NT2/D1 (cell line): ENCODE measurements around the gene KRT15.

Experiments
- DNase-seq: peaks from one replicate; pipeline ENCODE4 v3.0.0-alpha.2; 2011; ENCODE audit warnings: low read depth, low spot score
- H3K27me3 ChIP-seq: 2 replicates; pipeline ENCODE4 v1.6.0; 2011; ENCODE audit warnings: mild to moderate bottlenecking; ENCODE audit not compliant: insufficient read length, insufficient read depth
- H3K36me3 ChIP-seq: 2 replicates; pipeline ENCODE4 v1.6.1; 2011; ENCODE audit warnings: mild to moderate bottlenecking, low read length, mixed read lengths; ENCODE audit not compliant: insufficient read depth, insufficient read length
- H3K4me1 ChIP-seq: 2 replicates; pipeline ENCODE4 v1.5.1; 2011; ENCODE audit not compliant: insufficient read depth, insufficient read length
- H3K4me3 ChIP-seq: 2 replicates; pipeline ENCODE4 v1.5.1; 2011; ENCODE audit warnings: low read depth; ENCODE audit not compliant: insufficient read length
- H3K9ac ChIP-seq: 2 replicates; pipeline ENCODE4 v1.6.0; 2011; ENCODE audit warnings: low read depth; ENCODE audit not compliant: insufficient read length
- H3K9me3 ChIP-seq: 2 replicates; pipeline ENCODE4 v1.5.1; 2011; ENCODE audit warnings: mild to moderate bottlenecking, low read length; ENCODE audit not compliant: insufficient read depth
- SUZ12 ChIP-seq: IDR thresholded peaks from 2 replicates; pipeline ENCODE4 v1.6.1; 2011; ENCODE audit not compliant: insufficient read length, insufficient read depth; ENCODE audit errors: extremely low read depth
- YY1 ChIP-seq: IDR thresholded peaks from 2 replicates; pipeline ENCODE4 v1.6.1; 2011; ENCODE audit not compliant: insufficient read length, insufficient read depth
- ZNF274 ChIP-seq: IDR thresholded peaks from 2 replicates; pipeline ENCODE4 v1.6.1; 2011; ENCODE audit warnings: mild to moderate bottlenecking, low read depth, low read length

The KRT15 gene

GRCh38 chr17:41510251-41511065, 8.2 kb downstream of the KRT15 start:
- no peak overlapping the region for H3K9ac ChIP-seq

GRCh38 chr17:41507315-41507880, 11.3 kb downstream of the KRT15 start:
- DNase-seq = no peak
- no peaks in the 10 kb centered on the region for H3K27me3 ChIP-seq
- H3K4me3 ChIP-seq = no peak overlapping the region
- H3K9ac ChIP-seq = no peak overlapping the region
- TF ChIP-seq YY1 (no peak), ZNF274 (no peak), SUZ12 (no peak)
- H3K9me3 ChIP-seq = no peaks in the 10 kb centered on the region
- H3K36me3 ChIP-seq = no peaks in the 10 kb centered on the region
- peaks cover 9% of the 10 kb centered on the region for H3K4me1 ChIP-seq

More at GRCh38 chr17:41510251-41511065, 8.2 kb downstream of the KRT15 start:
- no peak for TF ChIP-seq YY1
- no peak for TF ChIP-seq SUZ12
- no peak for TF ChIP-seq ZNF274
- DNase-seq = no peak
- no peaks in the 10 kb centered on the region for H3K36me3 ChIP-seq
- H3K27me3 ChIP-seq = no peaks in the 10 kb centered on the region
- no peak overlapping the region for H3K4me3 ChIP-seq
- no peaks in the 10 kb centered on the region for H3K9me3 ChIP-seq
- peaks cover 9% of the 10 kb centered on the region for H3K4me1 ChIP-seq

DNA sequence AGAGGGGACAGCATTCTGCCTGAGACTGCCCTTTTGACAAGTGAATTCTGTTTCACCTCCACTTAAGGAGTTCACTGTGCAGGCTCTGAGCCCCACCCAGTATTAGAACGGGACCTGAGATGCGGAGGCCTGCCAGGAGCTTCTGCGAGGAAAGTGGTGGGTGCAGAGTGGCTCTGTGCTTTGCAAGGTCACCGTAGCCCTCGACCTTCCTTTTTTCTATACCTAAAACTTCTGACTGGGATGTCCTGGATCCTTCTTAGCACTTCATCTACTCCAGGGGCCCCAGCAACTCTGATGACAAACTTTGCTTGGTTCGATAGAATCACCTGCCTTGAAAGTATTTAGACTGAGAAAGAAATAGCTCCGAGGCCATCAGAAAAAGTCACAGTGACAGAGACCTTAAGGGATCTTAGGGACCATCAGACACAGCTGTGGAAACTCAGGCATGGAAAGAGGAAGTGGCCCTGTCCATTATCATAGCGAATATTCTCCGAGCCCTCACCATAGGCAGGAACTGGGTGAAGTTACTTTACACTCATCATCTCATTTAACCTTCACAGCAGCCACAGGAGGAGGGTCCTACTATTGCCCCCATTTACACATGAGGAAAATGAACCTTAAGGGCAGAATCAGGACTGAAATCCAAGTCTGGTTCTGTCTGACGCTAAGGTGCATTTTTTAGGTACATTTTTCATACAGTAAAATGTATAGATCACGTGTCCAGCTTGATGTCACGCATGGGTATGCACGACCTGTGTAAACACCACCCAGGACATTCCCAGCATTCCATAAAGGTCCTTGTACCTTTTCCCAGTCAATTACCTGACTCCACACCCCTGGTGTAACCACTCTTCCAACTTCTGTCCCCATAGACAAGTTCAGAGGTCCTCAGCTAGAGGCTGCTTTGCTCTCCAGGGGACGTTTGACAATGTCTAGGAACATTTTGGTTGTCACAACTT, 12.6 kb downstream of the KRT15 start:
- TF ChIP-seq YY1 (no peak), SUZ12 (no peak), ZNF274 (no peak)
- no peaks in the 10 kb centered on the region for H3K27me3 ChIP-seq
- H3K4me3 ChIP-seq = no peak overlapping the region
- H3K4me1 ChIP-seq = peaks cover 13% of the 10 kb centered on the region
- H3K9me3 ChIP-seq = no peaks in the 10 kb centered on the region
- no peaks in the 10 kb centered on the region for H3K36me3 ChIP-seq
- no peak overlapping the region for H3K9ac ChIP-seq
- no peak for DNase-seq

DNA sequence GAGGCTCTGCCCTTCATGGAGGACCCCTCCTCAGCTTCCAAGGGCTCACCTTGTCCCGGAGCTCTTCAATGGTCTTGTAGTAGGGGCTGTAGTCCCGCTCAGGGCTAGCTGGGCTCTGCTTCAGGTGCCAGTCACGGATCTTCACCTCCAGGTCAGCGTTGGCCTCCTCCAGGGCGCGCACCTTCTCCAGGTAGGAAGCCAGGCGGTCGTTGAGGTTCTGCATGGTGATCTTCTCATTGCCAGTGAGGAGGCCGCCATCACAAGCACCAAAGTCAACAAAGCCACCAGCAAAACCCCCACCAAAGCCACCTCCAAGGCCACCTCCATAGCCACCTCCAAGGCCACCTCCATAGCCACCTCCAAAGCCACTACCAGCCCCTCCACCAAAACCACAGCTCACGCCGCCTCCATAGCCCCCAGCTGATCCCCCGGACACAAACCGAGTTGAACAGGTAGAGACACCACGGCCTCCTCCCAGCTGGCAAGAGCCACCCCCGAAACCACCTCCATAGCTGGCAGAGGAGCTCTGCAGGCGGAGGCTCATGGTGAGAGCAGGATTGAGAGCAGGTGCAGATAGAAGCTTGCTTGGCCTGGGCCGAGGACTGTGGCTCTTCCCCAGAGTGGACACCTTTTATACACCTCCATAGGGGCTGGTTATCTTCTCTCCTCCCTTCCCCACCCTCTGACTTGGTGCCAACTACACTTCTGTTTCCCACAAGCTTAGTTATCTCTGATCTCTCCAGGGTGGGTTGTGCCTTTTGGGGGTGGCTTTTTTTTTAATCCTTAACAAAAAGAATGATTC, 13.5 kb downstream of the KRT15 start, which contains the start of gene KRT13:
Gene KRT13, minus strand, starts transcription at position 606 of the 802 bp plus-strand sequence. Its CDS starts 62 bp downstream, at position 544.
- H3K4me1 ChIP-seq = peaks cover 17% of the 10 kb centered on the region
- H3K9me3 ChIP-seq = no peaks in the 10 kb centered on the region
- no peak within 1 kb of the TSS for H3K4me3 ChIP-seq
- H3K36me3 ChIP-seq = no peaks in the 10 kb centered on the region
- DNase-seq = no peak
- no peaks in the 10 kb centered on the region for H3K27me3 ChIP-seq
- no peak for TF ChIP-seq ZNF274
- TF ChIP-seq SUZ12 = no peak
- TF ChIP-seq YY1 = no peak
- H3K9ac ChIP-seq = no peak within 1 kb of the TSS

- DNase-seq = no peak
- Histone ChIP-seq H3K36me3 (no peaks in the 10 kb centered on the region), H3K4me1 (peaks cover 22% of the 10 kb centered on the region), H3K9ac (no peak overlapping the region), H3K4me3 (no peak overlapping the region), H3K27me3 (peaks cover 2% of the 10 kb centered on the region), H3K9me3 (no peaks in the 10 kb centered on the region)
- TF ChIP-seq YY1 (no peak), SUZ12 (no peak), ZNF274 (no peak)
Observed at GRCh38 chr17:41504246-41504977, 14.3 kb downstream of the KRT15 start.

DNA sequence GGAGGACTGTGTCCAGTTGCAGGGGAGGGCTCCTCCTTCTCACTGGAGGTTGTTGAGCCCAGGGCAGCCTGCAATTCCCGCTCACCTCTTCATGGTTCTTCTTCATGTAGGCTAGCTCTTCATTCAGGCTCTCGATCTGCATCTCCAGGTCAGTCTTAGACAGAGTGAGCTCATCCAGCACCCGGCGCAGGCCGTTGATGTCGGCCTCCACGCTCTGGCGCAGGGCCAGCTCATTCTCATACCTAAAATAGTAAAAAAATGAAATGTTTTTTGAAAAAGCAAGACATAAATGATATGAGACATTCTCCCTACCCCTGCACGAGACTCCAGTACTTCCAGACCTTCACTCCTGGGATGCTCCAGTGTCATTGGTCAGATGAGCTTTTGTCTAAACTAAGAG, 15.5 kb downstream of the KRT15 start:
- H3K27me3 ChIP-seq = peaks cover 3% of the 10 kb centered on the region
- no peak overlapping the region for H3K9ac ChIP-seq
- no peaks in the 10 kb centered on the region for H3K9me3 ChIP-seq
- H3K36me3 ChIP-seq = no peaks in the 10 kb centered on the region
- H3K4me1 ChIP-seq = peaks cover 28% of the 10 kb centered on the region
- DNase-seq = no peak
- H3K4me3 ChIP-seq = no peak overlapping the region
- TF ChIP-seq YY1 = no peak
- no peak for TF ChIP-seq SUZ12
- no peak for TF ChIP-seq ZNF274
